ENCODE results near the gene MCF2L. TPM values are rescaled to one million over a fixed set of nuclear protein-coding genes. Genes with fewer than 3 reads are reported as not detected.
"Not testable (repeated sequence)": the region's sequence is repeated elsewhere in the genome, so short reads cannot be mapped to it uniquely, and the experiment has no call there.

The MCF2L gene
- polyA plus RNA-seq, 1 donor from 2014 or later, result 88.0 TPM

- not testable (repeated sequence) for H3K9ac ChIP-seq (ENCODE audit: low read length)
Observed at GRCh38 chr13:113079781-113080080, 110.7 kb downstream of the MCF2L start.

DNA sequence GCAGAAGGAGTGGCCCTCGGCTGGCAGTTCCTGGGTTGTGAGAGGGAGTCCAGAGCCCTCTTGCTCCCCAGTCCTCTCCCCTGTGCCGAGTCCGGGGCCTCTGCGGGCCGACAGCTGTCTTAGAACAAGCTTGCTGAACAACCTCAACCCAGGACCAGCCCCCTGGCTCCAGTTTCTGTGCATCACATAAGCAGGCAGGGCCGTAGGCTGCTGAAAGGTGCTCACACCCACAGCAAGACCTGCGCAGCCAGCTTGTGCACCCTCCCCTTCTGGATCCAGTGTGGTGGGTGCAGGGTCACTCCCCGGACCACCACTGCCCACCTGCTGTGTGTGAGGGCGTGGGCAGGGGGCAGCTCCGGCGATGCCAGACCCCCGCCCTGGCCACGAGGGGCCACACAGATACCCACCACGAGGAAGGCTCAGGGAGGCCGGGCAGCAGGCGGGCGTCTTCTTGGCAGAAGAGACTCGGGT, 111.4 kb downstream of the MCF2L start:
- H3K36me3 ChIP-seq (ENCODE audit: insufficient read depth, low read length), result peaks cover 5% of the 10 kb centered on the region
- TF ChIP-seq EP300 (conservative IDR thresholded peaks at IDR 0.05; ENCODE audit: poor library complexity, severe bottlenecking) (no peak), EZH2 (IDR thresholded peaks at IDR 0.05; ENCODE audit: borderline replicate concordance, insufficient read depth, low read length, poor library complexity, severe bottlenecking) (no peak), MXI1 (conservative IDR thresholded peaks at IDR 0.05; ENCODE audit: poor library complexity, severe bottlenecking) (no peak), CTCF (IDR thresholded peaks at IDR 0.05; ENCODE audit: poor library complexity, severe bottlenecking) (no peak), RAD21 (conservative IDR thresholded peaks at IDR 0.05) (no peak), TAF1 (IDR thresholded peaks at IDR 0.05; ENCODE audit: low read depth) (no peak), SMC3 (conservative IDR thresholded peaks at IDR 0.05; ENCODE audit: poor library complexity) (no peak), REST (IDR thresholded peaks at IDR 0.05; ENCODE audit: borderline replicate concordance) (no peak), POLR2AphosphoS5 (IDR thresholded peaks at IDR 0.05) (no peak)

More at GRCh38 chr13:113079781-113080080, 110.7 kb downstream of the MCF2L start:
- H4K20me1 ChIP-seq (ENCODE audit: insufficient read depth); H3K9me2 ChIP-seq (ENCODE audit: insufficient read depth, low read length); H3K27ac ChIP-seq (ENCODE audit: low read length); H2AFZ ChIP-seq (ENCODE audit: low read depth, low read length); H3K27me3 ChIP-seq (ENCODE audit: insufficient read depth, low read depth, low read length); H3F3A ChIP-seq (ENCODE audit: insufficient read depth, low read length, poor library complexity, severe bottlenecking); H3K79me2 ChIP-seq (replicated peaks; ENCODE audit: insufficient read depth, low read length); H3K4me2 ChIP-seq (ENCODE audit: low read length); H3K9me3 ChIP-seq (ENCODE audit: low read length); H3K36me3 ChIP-seq (ENCODE audit: insufficient read depth, low read length); H3K4me3 ChIP-seq (ENCODE audit: low read length): not testable (repeated sequence)

GRCh38 chr13:113080901-113081521, 112.0 kb downstream of the MCF2L start:
- Histone ChIP-seq H3K79me2 (replicated peaks; ENCODE audit: insufficient read depth, low read length) (no peaks in the 10 kb centered on the region), H3K4me2 (ENCODE audit: low read length) (no peak overlapping the region), H3K9me2 (ENCODE audit: insufficient read depth, low read length) (no peaks in the 10 kb centered on the region), H3K27ac (ENCODE audit: low read length) (no peak overlapping the region), H2AFZ (ENCODE audit: low read depth, low read length) (no peak overlapping the region), H3K36me3 (ENCODE audit: insufficient read depth, low read length) (peaks cover 5% of the 10 kb centered on the region), H4K20me1 (ENCODE audit: insufficient read depth) (no peaks in the 10 kb centered on the region), H3K9me3 (ENCODE audit: low read length) (no peaks in the 10 kb centered on the region), H3F3A (ENCODE audit: insufficient read depth, low read length, poor library complexity, severe bottlenecking) (no peaks in the 10 kb centered on the region), H3K9ac (ENCODE audit: low read length) (no peak overlapping the region), H3K27me3 (ENCODE audit: insufficient read depth, low read depth, low read length) (no peaks in the 10 kb centered on the region), H3K4me3 (ENCODE audit: low read length) (no peak overlapping the region)
- TF ChIP-seq SMC3 (conservative IDR thresholded peaks at IDR 0.05; ENCODE audit: poor library complexity), result no peak
- no peak for TF ChIP-seq EZH2 (IDR thresholded peaks at IDR 0.05; ENCODE audit: borderline replicate concordance, insufficient read depth, low read length, poor library complexity, severe bottlenecking)
- no peak for TF ChIP-seq MXI1 (conservative IDR thresholded peaks at IDR 0.05; ENCODE audit: poor library complexity, severe bottlenecking)
- TF ChIP-seq POLR2AphosphoS5 (IDR thresholded peaks at IDR 0.05), result no peak
- no peak for TF ChIP-seq CTCF (IDR thresholded peaks at IDR 0.05; ENCODE audit: poor library complexity, severe bottlenecking)
- no peak for TF ChIP-seq REST (IDR thresholded peaks at IDR 0.05; ENCODE audit: borderline replicate concordance)
- no peak for TF ChIP-seq EP300 (conservative IDR thresholded peaks at IDR 0.05; ENCODE audit: poor library complexity, severe bottlenecking)
- TF ChIP-seq RAD21 (conservative IDR thresholded peaks at IDR 0.05), result no peak
- TF ChIP-seq TAF1 (IDR thresholded peaks at IDR 0.05; ENCODE audit: low read depth), result no peak

More for the DNA sequence above, 111.4 kb downstream of the MCF2L start:
- Histone ChIP-seq H4K20me1 (ENCODE audit: insufficient read depth) (no peaks in the 10 kb centered on the region), H3K79me2 (replicated peaks; ENCODE audit: insufficient read depth, low read length) (no peaks in the 10 kb centered on the region), H3K4me2 (ENCODE audit: low read length) (no peak overlapping the region), H3K9ac (ENCODE audit: low read length) (no peak overlapping the region), H3K27me3 (ENCODE audit: insufficient read depth, low read depth, low read length) (no peaks in the 10 kb centered on the region), H2AFZ (ENCODE audit: low read depth, low read length) (no peak overlapping the region), H3K9me3 (ENCODE audit: low read length) (no peaks in the 10 kb centered on the region), H3K9me2 (ENCODE audit: insufficient read depth, low read length) (no peaks in the 10 kb centered on the region), H3K27ac (ENCODE audit: low read length) (no peak overlapping the region), H3F3A (ENCODE audit: insufficient read depth, low read length, poor library complexity, severe bottlenecking) (no peaks in the 10 kb centered on the region), H3K4me3 (ENCODE audit: low read length) (no peak overlapping the region)

Data from neural cell (in vitro differentiated cells).